ENCODE measurements around the gene TFF2. TPM values are rescaled to one million over a fixed set of nuclear protein-coding genes. Genes with fewer than 3 reads are reported as not detected.

TFF2 gene
- total RNA-seq, 1 donor from 2014 or later, result not detected

DNA sequence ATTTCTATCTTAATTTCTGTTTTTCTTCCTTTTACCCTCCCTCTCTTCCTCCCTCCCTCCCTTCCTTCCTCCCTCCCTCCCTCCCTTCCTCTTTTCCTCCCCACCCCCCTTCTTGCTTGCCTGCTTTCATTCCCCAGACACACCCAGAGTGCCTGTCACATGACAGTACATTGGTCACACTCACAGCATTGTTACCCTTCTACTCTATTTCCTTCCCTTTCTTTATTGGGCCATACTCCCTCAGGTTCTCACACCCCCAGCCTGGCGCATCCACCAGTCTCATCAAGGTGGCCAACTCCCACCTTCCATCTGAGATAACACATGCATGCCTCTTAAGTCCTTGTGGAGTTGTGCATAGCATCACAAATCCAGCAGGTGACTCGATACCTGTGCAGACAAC lies 34.2 kb upstream of the TFF2 start:
- TF ChIP-seq POLR2A (IDR thresholded peaks at IDR 0.05) (no peak), CTCF (IDR thresholded peaks at IDR 0.05) (no peak), POLR2AphosphoS5 (IDR thresholded peaks at IDR 0.05; ENCODE audit: insufficient read depth in 1 of 2, low read depth in 1 of 2) (no peak)
- no peaks in the 10 kb centered on the region for H3K9me3 ChIP-seq
- H3K4me1 ChIP-seq, result no peaks in the 10 kb centered on the region
- intact Hi-C loops (cut with DNase I), result no loop called here
- no peak for DNase-seq (ENCODE audit: extremely low spot score in 2 of 2)
- H3K27me3 ChIP-seq, result no peaks in the 10 kb centered on the region
- H3K27ac ChIP-seq, result no peak overlapping the region
- H3K36me3 ChIP-seq, result no peaks in the 10 kb centered on the region
- no peak overlapping the region for H3K4me3 ChIP-seq

DNA sequence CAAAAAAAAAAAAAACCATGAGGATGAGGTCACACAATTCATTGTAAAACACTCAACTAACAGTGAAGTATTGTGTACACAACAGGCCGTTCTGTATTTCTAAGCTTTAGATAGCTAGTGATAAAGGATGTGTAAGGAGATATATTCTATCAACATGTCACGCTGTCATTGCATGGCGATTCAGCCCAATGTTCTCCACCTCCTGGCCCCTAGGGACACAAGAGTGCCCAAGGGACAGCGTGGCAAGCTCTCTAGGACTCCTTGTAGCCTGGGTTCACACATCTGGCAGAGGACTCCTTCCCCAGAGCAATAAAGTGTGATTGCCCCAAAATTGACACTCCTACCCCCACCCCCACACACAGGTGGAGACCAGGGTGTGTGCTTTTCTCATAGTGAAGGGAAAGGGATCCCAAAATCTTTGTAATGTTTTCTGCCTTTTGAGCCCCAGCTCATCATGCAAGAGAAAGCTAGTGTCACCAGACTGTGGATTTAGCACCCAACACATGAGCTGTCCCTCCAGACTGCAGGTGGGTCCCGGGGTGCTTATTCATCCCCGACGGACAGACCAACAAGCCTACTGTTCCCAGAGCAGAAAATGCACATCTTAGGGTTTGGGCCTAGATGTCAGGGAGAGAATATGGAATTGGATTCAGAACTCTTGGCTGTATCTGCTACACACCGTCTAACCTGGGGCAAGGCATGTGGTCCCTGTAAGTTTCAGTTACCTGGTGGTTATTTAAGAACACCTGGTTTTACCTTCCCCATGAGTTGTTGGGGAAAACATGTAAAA lies 33.6 kb upstream of the TFF2 start:
- Histone ChIP-seq H3K4me3 (no peak overlapping the region), H3K36me3 (no peaks in the 10 kb centered on the region), H3K27me3 (no peaks in the 10 kb centered on the region), H3K9me3 (no peaks in the 10 kb centered on the region), H3K27ac (no peak overlapping the region), H3K4me1 (no peaks in the 10 kb centered on the region)
- no peak for DNase-seq (ENCODE audit: extremely low spot score in 2 of 2)
- intact Hi-C loops (cut with DNase I), result no loop called here
- no peak for TF ChIP-seq POLR2AphosphoS5 (IDR thresholded peaks at IDR 0.05; ENCODE audit: insufficient read depth in 1 of 2, low read depth in 1 of 2)
- no peak for TF ChIP-seq CTCF (IDR thresholded peaks at IDR 0.05)
- TF ChIP-seq POLR2A (IDR thresholded peaks at IDR 0.05), result no peak

DNA sequence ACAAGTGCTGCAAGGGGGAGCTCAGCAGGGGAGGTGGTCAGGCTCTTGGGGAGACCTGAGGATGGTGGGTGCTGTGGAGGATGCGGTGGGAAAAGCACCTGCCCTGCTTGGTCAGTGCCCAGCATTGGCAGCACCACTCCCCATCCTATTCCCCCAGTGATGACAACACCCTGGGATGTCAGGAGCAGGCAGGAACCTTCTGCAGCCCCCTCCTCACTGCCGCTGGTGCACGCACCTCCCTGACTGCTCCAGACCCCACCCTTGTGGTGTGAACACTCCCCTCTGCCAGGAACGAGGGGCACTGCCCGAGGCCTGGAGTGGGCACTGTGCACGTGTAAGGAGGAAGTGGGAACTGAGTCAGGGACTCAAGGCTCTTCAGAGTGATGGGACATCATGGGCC lies 32.5 kb upstream of the TFF2 start:
- H3K27me3 ChIP-seq, result no peaks in the 10 kb centered on the region
- no peaks in the 10 kb centered on the region for H3K4me1 ChIP-seq
- DNase-seq (ENCODE audit: extremely low spot score in 2 of 2), result no peak
- H3K9me3 ChIP-seq, result no peaks in the 10 kb centered on the region
- intact Hi-C loops (cut with DNase I), result no loop called here
- no peaks in the 10 kb centered on the region for H3K36me3 ChIP-seq
- TF ChIP-seq CTCF (IDR thresholded peaks at IDR 0.05) (no peak), POLR2AphosphoS5 (IDR thresholded peaks at IDR 0.05; ENCODE audit: insufficient read depth in 1 of 2, low read depth in 1 of 2) (no peak)
- no peak overlapping the region for H3K27ac ChIP-seq
- H3K4me3 ChIP-seq, result no peak overlapping the region

DNA sequence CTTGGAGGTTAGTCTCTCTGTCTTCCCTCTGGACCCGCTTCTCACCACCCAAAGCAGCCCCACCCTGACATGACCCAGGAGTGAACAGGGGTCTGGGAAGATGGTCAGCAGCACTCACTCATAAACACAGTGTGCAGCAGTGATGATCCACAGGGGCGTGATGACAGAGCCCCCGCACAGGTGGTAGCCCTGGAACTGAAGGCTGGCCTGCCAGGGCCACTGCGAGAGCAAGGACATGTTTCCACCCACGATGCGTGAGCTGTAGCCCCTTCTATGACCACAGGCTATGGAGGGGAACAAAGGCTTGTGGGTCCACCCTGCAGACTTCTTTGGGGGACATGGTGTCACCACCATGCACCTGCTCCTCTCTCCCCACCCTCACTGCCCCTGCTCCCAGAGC lies 32.1 kb upstream of the TFF2 start:
- Histone ChIP-seq H3K4me3 (no peak overlapping the region), H3K27me3 (no peaks in the 10 kb centered on the region), H3K9me3 (no peaks in the 10 kb centered on the region), H3K4me1 (no peaks in the 10 kb centered on the region), H3K27ac (no peak overlapping the region), H3K36me3 (no peaks in the 10 kb centered on the region)
- intact Hi-C loops (cut with DNase I), result no loop called here
- no peak for TF ChIP-seq POLR2AphosphoS5 (IDR thresholded peaks at IDR 0.05; ENCODE audit: insufficient read depth in 1 of 2, low read depth in 1 of 2)
- TF ChIP-seq POLR2A (IDR thresholded peaks at IDR 0.05), result no peak
- TF ChIP-seq CTCF (IDR thresholded peaks at IDR 0.05), result no peak
- no peak for DNase-seq (ENCODE audit: extremely low spot score in 2 of 2)

GRCh38 chr21:42381347-42381984 lies 30.7 kb upstream of the TFF2 start:
- no peak overlapping the region for H3K27ac ChIP-seq
- DNase-seq (ENCODE audit: extremely low spot score in 2 of 2), result no peak

More at GRCh38 chr21:42381347-42381984, 30.7 kb upstream of the TFF2 start:
- Histone ChIP-seq H3K9me3 (no peaks in the 10 kb centered on the region), H3K4me1 (no peaks in the 10 kb centered on the region), H3K27me3 (no peaks in the 10 kb centered on the region), H3K36me3 (no peaks in the 10 kb centered on the region), H3K4me3 (no peak overlapping the region)
- TF ChIP-seq POLR2AphosphoS5 (IDR thresholded peaks at IDR 0.05; ENCODE audit: insufficient read depth in 1 of 2, low read depth in 1 of 2) (no peak), CTCF (IDR thresholded peaks at IDR 0.05) (no peak), POLR2A (IDR thresholded peaks at IDR 0.05) (no peak)
- intact Hi-C loops (cut with DNase I), result no loop called here

All from vagina (tissue), 2 donors.